Posterior vena cava (tissue), 2 donors: ENCODE results near the gene TSPAN9. TPM values are rescaled to one million over a fixed set of nuclear protein-coding genes. Genes with fewer than 3 reads are reported as not detected.

ENCODE experiments used
- DNase-seq: peaks from one replicate; pipeline ENCODE4 v3.0.0-alpha.2; 2020; ENCODE audit warnings: low spot score
- intact Hi-C, 2 donors: fragments of 100-400 bp; cut with DNase I; formaldehyde crosslinking; loops; one replicate each; pipeline versions ENCODE4 v1.14.1 to v1.14.2; 2022 to 2023
- total RNA-seq, 2 donors: library from RNA; stranded (reverse); fragmentation: NEBNext Ultra II Directional; extraction: Animal tissue kit (Norgen Biotek cat#: 25700); gene quantifications; one replicate each; pipeline ENCODE4 v1.2.1, GENCODE V29; 2021
- donor health status: DM: yes; HTN: yes; CAD: no.
- donor health status: DM: yes; HTN: yes; CAD: no.

Gene TSPAN9
- total RNA-seq, 2 donors from 2014 or later: 34.2 to 38.5 TPM

DNA sequence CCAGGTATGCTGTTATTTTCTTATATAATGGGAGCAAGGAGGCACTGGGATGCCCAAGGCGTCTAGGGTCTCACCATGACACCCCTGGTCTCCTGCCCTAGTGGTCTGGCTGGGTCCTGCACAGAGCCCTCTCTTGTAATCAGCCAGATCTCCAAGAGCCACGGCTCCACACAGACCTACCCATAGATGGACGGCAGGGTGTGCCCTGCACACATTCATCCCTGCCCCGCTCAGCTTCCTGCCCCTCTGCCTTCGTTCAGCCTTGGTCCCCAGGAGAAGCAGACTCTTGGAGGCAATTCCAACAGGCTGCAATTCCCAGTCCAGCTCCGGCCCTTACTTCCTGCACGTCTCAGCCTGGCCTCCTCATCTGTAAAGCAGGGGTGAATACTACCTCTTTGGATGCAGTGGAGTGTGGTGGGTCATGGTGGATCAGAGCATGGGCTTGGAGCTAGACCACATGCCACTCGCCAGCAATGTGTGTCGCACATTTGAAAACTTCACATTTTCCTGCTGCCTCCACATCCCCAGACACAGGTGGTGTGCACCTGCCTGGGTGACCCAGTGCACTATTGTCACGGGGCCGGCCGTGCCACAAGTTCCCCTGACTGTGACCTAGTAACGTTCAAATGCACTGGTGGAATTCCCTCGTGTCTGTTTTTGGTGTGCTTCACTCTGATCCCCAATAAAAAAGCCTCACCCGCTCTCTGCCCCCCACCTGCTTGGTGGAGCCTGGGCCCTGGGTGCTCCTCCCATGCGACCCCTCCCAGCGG, 242.7 kb downstream of the TSPAN9 start:
- intact Hi-C loops: no loop called here
- no peak for DNase-seq

DNA sequence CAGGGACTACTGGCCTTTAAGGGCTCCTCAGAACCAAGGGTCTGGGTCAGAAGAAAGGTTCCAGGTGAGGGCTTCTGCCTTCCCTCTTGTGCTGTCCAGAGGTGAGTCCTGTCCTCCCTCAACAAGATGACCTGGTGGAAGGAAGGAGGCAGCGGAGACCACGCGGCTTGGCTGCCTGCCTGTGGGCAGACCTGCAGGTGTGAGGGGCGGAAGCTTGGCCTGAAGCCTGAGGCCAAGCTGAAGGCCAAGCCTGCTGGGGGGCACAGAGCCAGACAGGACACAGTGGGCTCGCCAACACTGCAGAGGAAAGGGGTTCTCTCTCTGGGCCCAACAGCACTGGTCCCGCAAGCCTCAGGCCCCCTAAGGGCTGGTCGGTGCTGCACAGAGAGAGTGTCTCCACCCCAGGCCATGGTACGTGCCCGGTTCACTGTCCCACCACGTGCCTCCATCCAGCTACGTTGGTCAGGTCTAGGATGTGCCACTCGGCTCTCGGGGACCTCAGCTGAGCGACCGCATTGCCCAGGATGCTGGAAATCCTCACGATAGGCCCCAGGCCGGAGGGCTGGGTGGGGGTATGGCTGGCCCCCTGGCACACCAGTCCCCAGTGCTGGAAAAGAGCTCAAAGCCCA, 243.8 kb downstream of the TSPAN9 start:
- DNase-seq: no peak
- intact Hi-C loops: no loop called here

DNA sequence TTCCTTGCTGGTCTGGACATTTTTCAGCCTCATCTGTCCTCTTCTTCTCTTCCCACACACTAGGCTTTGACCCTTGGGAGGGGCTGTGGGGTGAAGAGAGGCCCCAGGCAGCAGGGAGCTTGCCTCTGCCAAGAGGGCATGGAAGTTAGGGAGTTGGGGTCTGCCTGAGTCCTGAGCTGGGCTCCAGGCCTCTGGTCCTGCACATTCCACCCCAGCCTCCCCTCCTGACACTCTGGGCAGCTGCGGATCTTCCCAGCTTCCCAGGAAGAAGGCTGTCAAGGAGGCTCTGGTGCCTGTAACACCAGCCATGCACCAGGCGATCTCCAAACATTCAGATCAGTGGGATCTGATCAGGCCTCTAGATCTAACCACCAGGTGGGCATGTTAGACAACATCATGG, 244.7 kb downstream of the TSPAN9 start:
- intact Hi-C loops: no loop called here

GRCh38 chr12:3323002-3323685, 246.0 kb downstream of the TSPAN9 start:
- intact Hi-C loops: no loop called here
- DNase-seq: no peak

More for the DNA sequence above, 244.7 kb downstream of the TSPAN9 start:
- no peak for DNase-seq

GRCh38 chr12:3325736-3326135, 248.6 kb downstream of the TSPAN9 start:
- intact Hi-C loops: no loop called here
- no peak for DNase-seq

- no peak for DNase-seq
- intact Hi-C loops: no loop called here
These were observed 249.1 kb downstream of the TSPAN9 start for GRCh38 chr12:3326156-3326849.

DNA sequence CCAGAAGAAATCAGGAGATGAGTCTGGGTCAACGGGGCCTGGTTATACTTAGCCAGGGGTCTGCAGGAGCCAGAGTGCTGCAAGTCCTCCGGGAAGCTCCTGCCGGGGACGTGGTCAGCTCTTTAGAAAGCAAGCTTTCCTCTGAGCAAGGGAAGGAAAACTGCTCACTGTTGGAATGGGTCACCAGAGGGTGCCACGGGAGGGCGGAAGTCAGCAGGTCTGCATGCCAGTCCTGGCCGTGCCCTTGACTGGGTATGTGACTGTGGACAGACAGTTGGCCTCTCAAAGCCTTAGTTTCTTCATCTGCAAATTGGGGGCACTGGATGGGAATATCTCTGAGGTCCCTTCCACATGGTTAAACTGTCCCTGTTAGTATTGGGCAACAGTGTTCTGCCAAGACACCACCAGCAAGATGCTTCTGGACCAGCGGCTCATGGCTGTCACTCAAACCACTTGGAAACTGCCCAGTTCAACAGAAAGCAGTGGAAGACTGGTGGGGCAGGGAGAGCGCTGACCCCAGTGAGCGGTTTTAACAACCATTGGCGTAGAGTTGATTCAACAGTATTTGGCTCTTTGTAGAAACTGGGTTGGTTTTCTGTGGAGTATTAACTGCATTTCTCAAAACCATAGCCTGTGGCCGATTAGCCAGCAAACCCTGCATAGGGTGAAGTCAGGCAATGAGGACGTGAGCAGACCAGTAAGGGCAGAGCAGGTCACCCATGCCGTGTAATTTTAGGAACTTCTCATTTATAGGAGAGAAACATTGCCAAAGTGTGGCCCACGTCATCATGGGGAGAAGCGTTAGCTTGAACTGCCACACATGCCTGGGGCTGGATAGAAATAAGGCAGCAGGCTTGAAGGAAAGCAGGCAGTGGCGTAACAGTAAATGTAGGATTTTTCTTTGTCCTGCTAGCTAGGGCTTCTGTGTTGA, 249.9 kb downstream of the TSPAN9 start:
- no peak for DNase-seq
- intact Hi-C loops: no loop called here

DNA sequence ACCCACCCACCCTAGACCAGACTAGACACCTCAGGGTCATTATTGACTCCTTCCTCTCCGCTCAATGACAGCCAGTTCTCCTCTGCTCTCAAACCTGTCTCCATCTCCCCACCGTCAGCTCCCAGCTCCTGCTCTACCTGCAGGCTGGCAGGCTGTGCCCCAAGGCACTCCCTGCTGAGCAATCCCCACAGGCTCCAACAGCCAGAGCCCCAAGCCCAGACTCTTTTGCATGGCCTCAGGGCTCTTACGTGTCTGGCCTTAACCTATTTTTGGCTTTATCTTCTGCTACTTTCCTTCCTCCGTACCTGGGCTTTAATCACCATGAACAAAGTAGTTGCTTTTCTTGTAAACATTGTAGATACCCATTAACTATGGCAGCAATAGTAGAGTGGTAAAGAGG, 250.9 kb downstream of the TSPAN9 start:
- no peak for DNase-seq
- intact Hi-C loops: no loop called here

DNA sequence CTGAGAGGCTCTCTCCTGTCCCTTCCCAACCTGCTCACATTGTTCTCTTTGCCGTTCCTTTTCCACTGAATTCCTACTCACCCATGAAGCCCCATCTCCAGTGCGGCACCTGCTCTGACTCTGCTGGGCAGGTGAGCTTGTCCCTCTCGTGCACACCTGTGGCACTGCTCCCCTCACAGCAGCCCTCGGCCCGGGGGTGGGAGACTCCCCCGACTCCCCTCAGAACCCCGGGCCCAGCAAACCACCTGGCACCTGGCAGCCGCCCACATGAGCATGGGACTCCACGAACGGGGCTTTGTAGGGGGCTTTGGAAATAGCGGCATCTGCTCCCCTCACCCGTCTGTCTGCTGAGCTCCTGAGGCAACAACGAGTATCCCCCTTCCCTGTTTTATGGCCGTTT, 251.4 kb downstream of the TSPAN9 start:
- no peak for DNase-seq
- intact Hi-C loops: no loop called here

DNA sequence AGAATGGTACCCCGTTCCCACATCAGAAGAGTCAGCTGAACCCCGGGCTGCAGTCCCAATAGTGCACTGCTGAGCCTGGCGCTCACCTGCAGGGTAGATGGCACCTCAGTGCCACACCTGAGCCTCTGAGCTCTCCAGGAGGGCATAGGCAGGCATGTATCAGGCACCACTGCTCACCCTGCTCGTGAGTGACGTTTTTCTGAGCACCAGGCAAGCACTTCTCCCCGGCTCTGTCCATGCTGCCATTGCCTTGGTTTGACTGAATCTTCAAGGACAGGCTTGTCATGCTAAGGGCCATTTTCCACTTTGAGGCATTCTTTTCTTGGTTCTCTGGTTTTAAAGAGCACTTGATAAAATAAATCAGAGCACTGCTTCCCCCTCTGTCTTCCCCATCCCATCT, 252.2 kb downstream of the TSPAN9 start:
- intact Hi-C loops: no loop called here
- no peak for DNase-seq

GRCh38 chr12:3330976-3331510, 253.9 kb downstream of the TSPAN9 start:
- DNase-seq: no peak
- intact Hi-C loops: no loop called here

GRCh38 chr12:3332188-3332587, 255.0 kb downstream of the TSPAN9 start:
- intact Hi-C loops: no loop called here
- DNase-seq: no peak

DNA sequence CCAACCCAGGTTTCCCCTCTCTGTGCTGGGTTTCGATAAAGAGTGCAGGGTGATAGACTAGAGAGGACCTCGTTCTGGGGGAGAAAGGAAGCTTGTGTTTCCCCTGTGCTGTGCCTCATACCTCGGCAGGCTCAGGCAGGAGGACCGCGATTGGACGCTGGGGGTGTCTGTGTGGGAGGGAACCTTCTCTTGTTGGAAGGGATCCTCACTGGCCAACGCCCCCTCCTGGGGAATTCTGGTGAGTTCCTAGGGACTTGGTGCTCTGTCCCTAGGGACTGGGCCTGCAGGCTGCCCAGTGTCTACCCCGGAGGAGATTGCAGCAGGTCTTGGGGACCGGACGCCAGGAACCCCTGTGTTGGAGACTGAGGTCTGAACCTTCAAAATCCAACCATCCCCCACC, 256.4 kb downstream of the TSPAN9 start:
- intact Hi-C loops: no loop called here
- no peak for DNase-seq

- intact Hi-C loops: no loop called here
- DNase-seq: no peak
These were observed 256.8 kb downstream of the TSPAN9 start for GRCh38 chr12:3333991-3334391.

GRCh38 chr12:3335078-3335487, 257.9 kb downstream of the TSPAN9 start:
- intact Hi-C loops: no loop called here
- DNase-seq: no peak
